GM12878 (cell line): ENCODE measurements around the gene OSBPL2. TPM values are rescaled to one million over a fixed set of nuclear protein-coding genes. Genes with fewer than 3 reads are reported as not detected.

Source experiments
- ATAC-seq: fragments of 200-7000 bp; cut with Tn5 transposase; 3 replicates; pipeline ENCODE4 v1.9.1; 2020; ENCODE audit warnings: mild to moderate bottlenecking, moderate library complexity
- BruUV-seq: library from RNA; stranded (reverse); fragments of 400-500 nt; replicated peaks from 2 replicates; lab custom pipeline; 2021; lab: Mats Ljungman, UMichigan
- CTCF ChIA-PET: fragments of 300-600 bp; sonication (Branson Sonifier 250); formaldehyde crosslinking; extraction: SDS; loops from one replicate; lab custom pipeline; 2021; ENCODE audit warnings: inconsistent platforms; lab: Yijun Ruan, JAX
- POLR2A ChIA-PET: fragments of 350-600 bp; formaldehyde crosslinking; extraction: SDS; loops from one replicate; lab custom pipeline; 2021; ENCODE audit warnings: inconsistent platforms; lab: Charles Lee
- RAD21 ChIA-PET: fragments of 300-600 bp; sonication (Branson Sonifier 250); formaldehyde crosslinking; loops from one replicate; lab custom pipeline; 2023; ENCODE audit warnings: antibody characterized with exemption; ENCODE audit not compliant: unreplicated experiment; lab: Charles Lee
- SMC1A ChIA-PET: fragments of 300-600 bp; sonication (Branson Sonifier 250); formaldehyde crosslinking; loops from one replicate; lab custom pipeline; 2023; ENCODE audit not compliant: unreplicated experiment, uncharacterized antibody; lab: Charles Lee
- DNase-seq: peaks from one replicate; pipeline ENCODE4 v3.0.0-alpha.2; 2011; ENCODE audit warnings: low read depth, low spot score
- FAIRE-seq: peaks from 3 replicates; lab custom pipeline; 2011; peaks lifted over from hg19 to GRCh38; lab: Jason Lieb, UNC
- H2AFZ ChIP-seq: 2 replicates; pipeline ENCODE4 v1.6.0; 2011; ENCODE audit warnings: low read depth, low read length, control low read depth; ENCODE audit not compliant: control insufficient read depth
- H3K27ac ChIP-seq: 2 replicates; pipeline ENCODE4 v1.5.1; 2011; ENCODE audit warnings: control low read depth; ENCODE audit not compliant: control insufficient read depth, insufficient read depth
- H3K27me3 ChIP-seq, 2 experiments: replicated peaks in 1 of 2; 2 replicates each; pipeline versions ENCODE4 v1.6.0 to v1.6.1; 2011; ENCODE audit warnings: low read length in 1 of 2; ENCODE audit not compliant: control insufficient read depth in 2 of 2, insufficient read depth in 2 of 2
- H3K36me3 ChIP-seq, 2 experiments: 2 replicates each; pipeline ENCODE4 v1.5.1; 2011; ENCODE audit warnings: low read length in 1 of 2; ENCODE audit not compliant: control insufficient read depth in 2 of 2, insufficient read depth in 2 of 2
- H3K4me1 ChIP-seq: 2 replicates; pipeline ENCODE4 v1.6.1; 2011; ENCODE audit warnings: mild to moderate bottlenecking, low read length, moderate library complexity, mixed read lengths; ENCODE audit not compliant: control insufficient read depth, insufficient read depth
- H3K4me2 ChIP-seq: 2 replicates; pipeline ENCODE4 v1.6.0; 2011; ENCODE audit warnings: control low read depth; ENCODE audit not compliant: control insufficient read depth, insufficient read depth
- H3K4me3 ChIP-seq: fragments of 200-600 bp; sonication (generic); 2 replicates; pipeline ENCODE4 v1.5.1; 2016
- H3K79me2 ChIP-seq: 2 replicates; pipeline ENCODE4 v1.6.0; 2011; ENCODE audit warnings: low read length; ENCODE audit not compliant: control insufficient read depth, insufficient read depth
- H3K9ac ChIP-seq: 2 replicates; pipeline ENCODE4 v1.8.0; 2011; ENCODE audit warnings: low read length, control low read depth, mixed read lengths; ENCODE audit not compliant: control insufficient read depth, insufficient read depth
- H3K9me3 ChIP-seq: replicated peaks from 3 replicates; pipeline ENCODE4 v1.5.1; 2011; ENCODE audit warnings: mild to moderate bottlenecking, low read length; ENCODE audit not compliant: control insufficient read depth, insufficient read depth
- H4K20me1 ChIP-seq: 2 replicates; pipeline ENCODE4 v1.6.0; 2011; ENCODE audit not compliant: control insufficient read depth, insufficient read depth
- ATF7 ChIP-seq: fragments of 450-650 bp; IDR thresholded peaks from 2 replicates; pipeline ENCODE4 v1.6.1; 2016; ENCODE audit warnings: low read depth, mild to moderate bottlenecking
- EZH2 ChIP-seq: IDR thresholded peaks from 2 replicates; pipeline ENCODE4 v1.6.1; 2012; ENCODE audit warnings: low read depth, mild to moderate bottlenecking, control low read depth, inconsistent platforms, low read length, borderline replicate concordance; ENCODE audit not compliant: control insufficient read depth
- NBN ChIP-seq: fragments of 450-650 bp; IDR thresholded peaks from 2 replicates; pipeline ENCODE4 v1.6.1; 2016
- POLR2AphosphoS2 ChIP-seq: IDR thresholded peaks from 2 replicates; pipeline ENCODE4 v1.6.1; 2011; ENCODE audit warnings: low read depth, mild to moderate bottlenecking, low read length, improper control_type of control experiment, moderate library complexity
- SUZ12 ChIP-seq: fragments of 200-600 bp; sonication (generic); IDR thresholded peaks from one replicate; pipeline ENCODE4 v1.6.1; 2018; ENCODE audit warnings: antibody characterized with exemption, mild to moderate bottlenecking; ENCODE audit not compliant: unreplicated experiment
- TCF12 ChIP-seq: IDR thresholded peaks from 2 replicates; pipeline ENCODE4 v1.6.1; 2011; ENCODE audit warnings: low read depth, mild to moderate bottlenecking, low read length
- ZNF24 ChIP-seq: fragments of 450-650 bp; IDR thresholded peaks from 2 replicates; pipeline ENCODE4 v1.6.1; 2017; ENCODE audit warnings: antibody characterized with exemption, mild to moderate bottlenecking
- ZNF687 ChIP-seq: fragments of 450-650 bp; IDR thresholded peaks from 2 replicates; pipeline ENCODE4 v1.6.1; 2017; ENCODE audit warnings: mild to moderate bottlenecking, moderate library complexity
- WGBS: methylation state at CpG from one replicate; pipeline ENCODE4 v1.1.6; 2016; ENCODE audit warnings: low lambda C conversion rate; ENCODE audit not compliant: insufficient replicate concordance, insufficient coverage; ENCODE audit errors: missing lambda C conversion rate; 5-methylcytosine and 5-hydroxymethylcytosine counted together
- in situ Hi-C: fragments of 300-500 bp; cut with MboI; formaldehyde crosslinking; loops from 9 replicates; pipeline ENCODE4 v1.14.3; 2018; ENCODE audit warnings: mixed read lengths
- intact Hi-C: fragments of 100-400 bp; cut with micrococcal nuclease; formaldehyde crosslinking; loops from one replicate; pipeline ENCODE4 v1.14.2; 2022; ENCODE audit not compliant: unreplicated experiment
- polyA plus RNA-seq, 11 experiments: library from polyadenylated mRNA; depleted of rRNA in 4 of 11; unstranded in 6 of 11; stranded (reverse) in 5 of 11; fragments of >200 nt; fragmentation: Nextera tagmentation in 4 of 11; fragmentation: Illumina TruSeq in 1 of 11; extraction: Ambion mirVana in 4 of 11; extraction: Trizol in 1 of 11; gene quantifications; 1 replicate in 1 of 11; 2 replicates in 10 of 11; pipeline versions ENCODE4 v1.2.1 to v1.2.3, GENCODE V29; 2011 to 2016; ENCODE audit warnings: inconsistent platforms in 2 of 11, missing spikeins in 2 of 11, low read depth in 1 of 11
- total RNA-seq, 4 experiments: library from RNA; depleted of rRNA in 3 of 4; stranded (reverse); fragments of >200 nt in 3 of 4; fragmentation: Illumina TruSeq in 1 of 4; extraction: Trizol in 1 of 4; gene quantifications; 2 replicates each; pipeline versions ENCODE4 v1.2.1 to v1.2.3, GENCODE V29; 2013 to 2021
- TF ChIP-seq, protein P1 (sequence below), 3 experiments: IDR thresholded peaks in 2 of 3; conservative IDR thresholded peaks in 1 of 3; 2 replicates each; pipeline ENCODE4 v1.5.1; 2011; ENCODE audit warnings: low read depth in 3 of 3, low read length in 3 of 3, mild to moderate bottlenecking in 3 of 3, control low read depth in 2 of 3, moderate library complexity in 2 of 3, inconsistent platforms in 1 of 3, mixed read lengths in 1 of 3; ENCODE audit not compliant: control insufficient read depth in 2 of 3, insufficient read depth in 1 of 3; ENCODE audit errors: extremely low read depth in 1 of 3

The OSBPL2 gene
- total and polyA plus RNA-seq, 10 of the 15 experiments (the other 5 are each of a cell fraction or from before 2014, with no cell fraction given), result 2.8 to 22.3 (median 14.7) TPM

DNA sequence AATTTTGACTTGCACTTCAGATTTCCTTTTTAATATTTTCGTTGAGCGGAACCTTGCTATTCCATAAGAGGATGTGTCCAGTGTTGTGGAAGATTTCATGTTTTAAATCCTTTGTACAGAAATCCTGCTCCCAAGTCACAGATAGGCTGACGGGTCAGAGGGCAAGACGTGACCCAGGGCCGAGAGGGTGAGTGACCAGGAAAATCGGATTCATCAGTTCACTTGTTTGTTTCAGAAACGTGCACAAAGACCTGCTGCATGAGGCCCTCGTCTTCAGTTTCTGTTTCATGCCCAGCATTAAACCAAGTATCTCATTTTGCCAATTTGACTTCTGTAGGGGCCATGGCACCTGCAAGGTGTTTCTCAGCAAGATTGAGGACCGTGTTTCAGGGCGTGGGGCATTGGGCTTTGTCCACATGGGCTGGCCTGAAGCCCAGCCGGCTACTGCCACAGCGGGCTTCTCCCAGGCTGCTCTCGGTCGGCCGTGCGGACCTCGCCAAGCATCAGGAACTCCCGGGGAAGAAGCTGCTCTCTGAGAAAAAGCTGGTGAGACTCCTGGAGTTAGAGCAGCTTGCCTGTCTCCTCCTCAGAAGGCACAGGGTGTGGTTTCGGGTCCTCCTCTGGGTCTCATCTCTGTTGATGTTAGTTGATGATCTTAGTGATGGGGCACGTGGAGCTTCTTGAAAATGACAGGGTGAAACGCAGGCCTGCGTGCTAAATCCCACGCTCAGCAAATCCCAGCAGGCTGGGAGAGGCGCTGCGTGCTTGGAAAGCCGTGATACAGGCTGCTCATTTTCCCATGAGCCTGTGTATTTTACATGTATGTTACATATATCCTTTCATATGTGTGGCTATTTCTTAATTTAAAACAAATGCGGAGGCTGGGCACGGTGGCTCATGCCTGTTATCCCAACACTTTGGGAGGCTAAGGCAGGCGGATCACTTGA is 45.0 kb upstream of the OSBPL2 start:
- intact Hi-C loops, result no loop called here
- no peak for DNase-seq
- no peak overlapping the region for H3K9ac ChIP-seq
- no peak overlapping the region for H3K4me3 ChIP-seq
- H3K36me3 ChIP-seq, result peaks cover 7 to 13% of the 10 kb centered on the region in 2 experiments; a peak in 3 of 4 replicates
- peaks cover 5% of the 10 kb centered on the region; the same call in 1 of the 2 replicates for H3K4me1 ChIP-seq
- H3K79me2 ChIP-seq, result no peaks in the 10 kb centered on the region; the same call in 1 of the 2 replicates
- no peak overlapping the region for H3K27ac ChIP-seq
- H3K9me3 ChIP-seq, result no peaks in the 10 kb centered on the region
- RAD21 ChIA-PET, result no interaction called here
- BruUV-seq, result no TSS peak
- FAIRE-seq, result no peak
- H4K20me1 ChIP-seq, result no peaks in the 10 kb centered on the region
- SMC1A ChIA-PET, result interaction anchor here (0.6 kb wide), 1 partner anchor 47 kb away, joined by 3 read pairs; no protein-coding TSS in a partner anchor
- POLR2A ChIA-PET, result no interaction called here
- no peak for TF ChIP-seq TCF12
- TF ChIP-seq ATF7, result no peak
- TF ChIP-seq, protein P1, sequence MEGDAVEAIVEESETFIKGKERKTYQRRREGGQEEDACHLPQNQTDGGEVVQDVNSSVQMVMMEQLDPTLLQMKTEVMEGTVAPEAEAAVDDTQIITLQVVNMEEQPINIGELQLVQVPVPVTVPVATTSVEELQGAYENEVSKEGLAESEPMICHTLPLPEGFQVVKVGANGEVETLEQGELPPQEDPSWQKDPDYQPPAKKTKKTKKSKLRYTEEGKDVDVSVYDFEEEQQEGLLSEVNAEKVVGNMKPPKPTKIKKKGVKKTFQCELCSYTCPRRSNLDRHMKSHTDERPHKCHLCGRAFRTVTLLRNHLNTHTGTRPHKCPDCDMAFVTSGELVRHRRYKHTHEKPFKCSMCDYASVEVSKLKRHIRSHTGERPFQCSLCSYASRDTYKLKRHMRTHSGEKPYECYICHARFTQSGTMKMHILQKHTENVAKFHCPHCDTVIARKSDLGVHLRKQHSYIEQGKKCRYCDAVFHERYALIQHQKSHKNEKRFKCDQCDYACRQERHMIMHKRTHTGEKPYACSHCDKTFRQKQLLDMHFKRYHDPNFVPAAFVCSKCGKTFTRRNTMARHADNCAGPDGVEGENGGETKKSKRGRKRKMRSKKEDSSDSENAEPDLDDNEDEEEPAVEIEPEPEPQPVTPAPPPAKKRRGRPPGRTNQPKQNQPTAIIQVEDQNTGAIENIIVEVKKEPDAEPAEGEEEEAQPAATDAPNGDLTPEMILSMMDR (IDR thresholded peaks at IDR 0.05 in 2 of 3, conservative IDR thresholded peaks at IDR 0.05 in 1 of 3; ENCODE audit: control insufficient read depth in 2 of 3, extremely low read depth in 1 of 3, insufficient read depth in 1 of 3, low read depth in 3 of 3, low read length in 3 of 3), result no peak
- TF ChIP-seq ZNF687, result no peak
- TF ChIP-seq ZNF24, result no peak
- no peak for TF ChIP-seq POLR2AphosphoS2
- TF ChIP-seq NBN, result no peak
- TF ChIP-seq SUZ12, result no peak
- TF ChIP-seq EZH2, result no peak
- TF ChIP-seq, all 136 proteins: peak for 0
- in situ Hi-C loops, result no loop called here
- Histone ChIP-seq H3K4me2 (no peak overlapping the region), H2AFZ (no peak overlapping the region), H3K27me3 (no peaks in the 10 kb centered on the region)
- 85% methylated on average over 29 of the region's 29 CpGs for WGBS
- no peak for ATAC-seq
- CTCF ChIA-PET, result no interaction called here
